RWPE2 (cell line): ENCODE measurements around the gene STK24.

Experiments
- ATAC-seq: fragments of 200-7000 bp; cut with Tn5 transposase; 3 replicates; pipeline ENCODE4 v1.9.1; 2021; ENCODE audit warnings: low read depth
- DNase-seq: peaks from one replicate; pipeline ENCODE4 v3.0.0-alpha.2; 2020; ENCODE audit warnings: low spot score
- H3K27ac ChIP-seq: fragments of 450-650 bp; 2 replicates; pipeline ENCODE4 v1.5.1; 2017; ENCODE audit warnings: mild to moderate bottlenecking; ENCODE audit not compliant: poor library complexity, severe bottlenecking
- H3K27me3 ChIP-seq: fragments of 250-450 bp; sonication (Bioruptor Pico); 2 replicates; pipeline ENCODE4 v1.5.1; 2021; ENCODE audit warnings: mild to moderate bottlenecking, moderate library complexity; ENCODE audit not compliant: insufficient read depth, poor library complexity, severe bottlenecking
- H3K36me3 ChIP-seq: fragments of 250-450 bp; sonication (Bioruptor Pico); 2 replicates; pipeline ENCODE4 v1.5.1; 2020; ENCODE audit warnings: low read depth, mild to moderate bottlenecking, moderate library complexity
- H3K4me1 ChIP-seq: fragments of 250-450 bp; sonication (Bioruptor Pico); 2 replicates; pipeline ENCODE4 v1.5.1; 2021; ENCODE audit warnings: mild to moderate bottlenecking, moderate library complexity; ENCODE audit not compliant: insufficient read depth, poor library complexity, severe bottlenecking
- H3K4me3 ChIP-seq: fragments of 250-450 bp; sonication (Bioruptor Pico); 2 replicates; pipeline ENCODE4 v1.5.1; 2021; ENCODE audit warnings: mild to moderate bottlenecking, moderate library complexity; ENCODE audit not compliant: severe bottlenecking
- H3K9me3 ChIP-seq: fragments of 250-450 bp; sonication (Bioruptor Pico); 2 replicates; pipeline ENCODE4 v1.5.1; 2021; ENCODE audit warnings: mild to moderate bottlenecking, moderate library complexity; ENCODE audit not compliant: severe bottlenecking
- TF ChIP-seq, protein P1 (sequence below): fragments of 450-650 bp; IDR thresholded peaks from one replicate; pipeline ENCODE4 v1.5.1; 2017; ENCODE audit warnings: mild to moderate bottlenecking, moderate library complexity; ENCODE audit not compliant: poor library complexity, severe bottlenecking

The STK24 gene

DNA sequence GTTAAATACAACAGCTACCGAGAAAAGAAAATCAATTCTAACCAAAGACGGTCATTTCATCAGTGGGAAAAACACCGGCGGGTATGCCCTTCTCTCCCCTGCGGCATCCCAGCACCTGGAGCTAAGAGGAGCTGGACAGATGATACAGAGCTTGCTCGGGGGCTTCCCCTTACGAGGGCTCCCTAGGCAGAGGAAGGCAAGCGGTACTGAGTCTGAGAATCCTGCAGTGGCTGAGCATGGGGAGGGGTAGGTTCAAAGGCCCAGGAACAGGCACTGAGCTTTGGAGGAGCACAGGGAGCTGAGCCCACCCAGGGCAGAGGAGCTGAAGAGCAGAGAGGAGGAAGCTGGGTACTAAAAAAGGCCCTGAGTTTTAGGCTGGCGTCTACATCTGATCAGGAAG is 12.7 kb downstream of the STK24 start:
- H3K9me3 ChIP-seq = no peaks in the 10 kb centered on the region
- H3K27ac ChIP-seq = peak overlapping the region; percentile 11

DNA sequence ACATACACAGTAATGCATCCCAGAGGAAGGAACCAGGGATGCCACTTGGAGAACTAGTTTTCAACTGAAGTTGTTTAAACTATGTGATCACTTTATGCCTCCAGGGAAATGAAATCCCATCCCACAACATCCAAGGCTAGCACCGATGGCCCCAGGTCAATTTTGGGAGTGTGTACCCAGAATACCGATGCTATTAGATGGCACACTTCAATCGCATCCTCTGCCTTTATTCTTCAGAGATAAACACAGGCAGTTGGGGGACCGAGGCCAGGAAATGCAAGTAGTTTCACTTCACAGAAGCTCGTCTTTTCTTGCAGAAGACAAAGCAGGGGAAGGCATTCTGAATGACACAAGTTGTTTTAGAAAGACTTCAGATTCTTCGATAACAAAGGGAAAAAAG is 13.8 kb downstream of the STK24 start:
- DNase-seq (no peak), ATAC-seq (peak; percentile 48; the same call in 2 of the 3 replicates)
- peaks cover 22% of the 10 kb centered on the region for H3K36me3 ChIP-seq
- TF ChIP-seq, protein P1, sequence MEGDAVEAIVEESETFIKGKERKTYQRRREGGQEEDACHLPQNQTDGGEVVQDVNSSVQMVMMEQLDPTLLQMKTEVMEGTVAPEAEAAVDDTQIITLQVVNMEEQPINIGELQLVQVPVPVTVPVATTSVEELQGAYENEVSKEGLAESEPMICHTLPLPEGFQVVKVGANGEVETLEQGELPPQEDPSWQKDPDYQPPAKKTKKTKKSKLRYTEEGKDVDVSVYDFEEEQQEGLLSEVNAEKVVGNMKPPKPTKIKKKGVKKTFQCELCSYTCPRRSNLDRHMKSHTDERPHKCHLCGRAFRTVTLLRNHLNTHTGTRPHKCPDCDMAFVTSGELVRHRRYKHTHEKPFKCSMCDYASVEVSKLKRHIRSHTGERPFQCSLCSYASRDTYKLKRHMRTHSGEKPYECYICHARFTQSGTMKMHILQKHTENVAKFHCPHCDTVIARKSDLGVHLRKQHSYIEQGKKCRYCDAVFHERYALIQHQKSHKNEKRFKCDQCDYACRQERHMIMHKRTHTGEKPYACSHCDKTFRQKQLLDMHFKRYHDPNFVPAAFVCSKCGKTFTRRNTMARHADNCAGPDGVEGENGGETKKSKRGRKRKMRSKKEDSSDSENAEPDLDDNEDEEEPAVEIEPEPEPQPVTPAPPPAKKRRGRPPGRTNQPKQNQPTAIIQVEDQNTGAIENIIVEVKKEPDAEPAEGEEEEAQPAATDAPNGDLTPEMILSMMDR = no peak
- no peak overlapping the region for H3K4me3 ChIP-seq
- H3K27me3 ChIP-seq = no peaks in the 10 kb centered on the region
- peaks cover 46% of the 10 kb centered on the region for H3K4me1 ChIP-seq
- H3K27ac ChIP-seq = peak overlapping the region; percentile 11
- no peaks in the 10 kb centered on the region for H3K9me3 ChIP-seq

More for the DNA sequence above, 12.7 kb downstream of the STK24 start:
- no peaks in the 10 kb centered on the region for H3K27me3 ChIP-seq
- TF ChIP-seq, protein P1 = no peak
- DNase-seq = no peak
- peaks cover 22% of the 10 kb centered on the region for H3K36me3 ChIP-seq
- ATAC-seq = peak; percentile 20; the same call in 1 of the 3 replicates
- H3K4me3 ChIP-seq = no peak overlapping the region
- H3K4me1 ChIP-seq = peaks cover 47% of the 10 kb centered on the region

DNA sequence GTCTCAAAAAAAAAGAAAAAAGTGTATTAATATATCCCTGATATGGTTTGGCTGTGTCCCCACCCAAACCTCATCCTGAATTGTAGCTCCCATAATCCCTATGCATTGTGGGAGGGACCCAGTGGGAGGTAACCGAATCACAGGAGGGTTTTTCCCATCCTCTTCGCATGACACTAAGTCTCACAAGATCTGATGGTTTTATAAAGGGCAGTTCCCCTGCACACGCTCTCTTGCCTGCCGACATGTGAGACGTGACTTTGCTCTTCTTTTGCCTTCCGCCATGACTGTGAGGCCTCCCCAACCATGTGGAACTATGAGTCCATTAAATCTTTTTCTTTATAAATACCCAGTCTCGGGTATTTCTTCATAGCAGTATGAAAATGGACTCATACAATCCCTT is 17.7 kb downstream of the STK24 start:
- ATAC-seq (no peak), DNase-seq (no peak)
- H3K36me3 ChIP-seq = peaks cover 27% of the 10 kb centered on the region
- TF ChIP-seq, protein P1 = no peak
- H3K27me3 ChIP-seq = no peaks in the 10 kb centered on the region
- no peak overlapping the region for H3K4me3 ChIP-seq
- H3K4me1 ChIP-seq = peaks cover 36% of the 10 kb centered on the region
- no peak overlapping the region for H3K27ac ChIP-seq
- H3K9me3 ChIP-seq = no peaks in the 10 kb centered on the region

DNA sequence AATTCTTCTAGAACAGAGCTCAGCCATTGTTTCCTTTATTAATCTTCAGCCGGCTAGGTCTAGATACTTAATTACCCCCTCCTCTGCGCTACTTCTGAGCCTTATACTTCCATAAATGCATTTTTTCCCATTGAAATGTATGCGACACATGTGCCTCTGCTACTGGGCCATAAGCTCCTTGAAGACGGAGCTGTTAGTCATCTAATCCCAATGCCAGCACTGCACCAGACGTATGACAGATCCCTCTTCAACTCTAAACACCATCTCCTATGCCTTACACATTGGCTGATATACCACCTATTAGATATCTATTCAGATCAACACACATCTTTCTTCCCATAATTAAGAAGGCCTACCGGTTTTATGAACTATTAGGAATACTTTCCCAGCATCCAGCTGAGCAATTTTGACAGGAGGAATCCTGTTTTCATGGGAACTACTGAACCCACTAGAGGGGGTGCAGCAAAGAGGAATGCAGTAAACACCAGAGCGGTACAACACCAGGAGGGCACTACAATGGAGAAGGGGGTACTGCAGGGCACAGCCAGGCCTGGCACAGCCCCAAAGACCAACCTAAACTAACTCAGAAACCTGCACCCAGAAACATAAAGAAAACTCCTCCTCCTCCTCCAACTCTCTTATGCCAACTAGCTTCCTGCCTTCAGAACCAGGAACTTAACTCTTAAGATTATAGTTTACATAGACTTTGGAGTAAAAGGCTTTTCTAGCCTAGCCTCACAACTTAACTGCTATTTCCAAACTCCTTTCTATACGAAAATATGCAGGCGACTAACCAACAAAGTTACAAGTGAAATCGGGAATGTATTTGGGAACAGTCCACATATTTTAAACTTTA is 18.7 kb downstream of the STK24 start:
- H3K27ac ChIP-seq = peak overlapping the region; percentile 16
- peak; percentile 68 for ATAC-seq
- H3K4me1 ChIP-seq = peaks cover 26% of the 10 kb centered on the region
- no peaks in the 10 kb centered on the region for H3K27me3 ChIP-seq
- TF ChIP-seq, protein P1 = no peak
- no peak for DNase-seq
- H3K36me3 ChIP-seq = peaks cover 28% of the 10 kb centered on the region
- H3K9me3 ChIP-seq = no peaks in the 10 kb centered on the region
- no peak overlapping the region for H3K4me3 ChIP-seq
